Activated T-cell treated with anti-CD3 and anti-CD28 coated beads, Interleukin-2, amount 50 U/mL, for 48 hours (primary cell): ENCODE measurements around the gene SRGAP1.

ENCODE experiments used
- DNase-seq, 2 experiments: peaks; one replicate each; pipeline ENCODE4 v3.0.0-alpha.2; 2020

Gene SRGAP1

DNA sequence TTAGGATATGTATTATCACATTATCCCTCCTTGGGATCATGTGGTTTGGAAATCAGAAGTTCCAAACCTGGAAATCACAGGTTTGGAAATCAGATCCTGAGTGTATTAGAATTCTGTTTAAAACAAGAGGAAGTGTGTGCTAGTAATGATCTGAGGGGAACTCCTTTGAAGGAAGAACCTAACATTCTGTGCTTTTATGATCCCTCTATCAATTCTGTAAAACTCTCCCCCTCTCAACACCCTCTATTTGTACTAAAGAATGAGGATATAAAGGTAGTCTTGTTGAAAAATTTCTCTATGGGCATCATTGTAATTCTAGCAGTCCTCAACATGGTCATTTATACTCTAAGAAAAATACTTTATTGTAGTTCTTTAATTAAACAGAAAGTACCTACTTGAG is 97.4 kb downstream of the SRGAP1 start:
- DNase-seq = no peak

DNA sequence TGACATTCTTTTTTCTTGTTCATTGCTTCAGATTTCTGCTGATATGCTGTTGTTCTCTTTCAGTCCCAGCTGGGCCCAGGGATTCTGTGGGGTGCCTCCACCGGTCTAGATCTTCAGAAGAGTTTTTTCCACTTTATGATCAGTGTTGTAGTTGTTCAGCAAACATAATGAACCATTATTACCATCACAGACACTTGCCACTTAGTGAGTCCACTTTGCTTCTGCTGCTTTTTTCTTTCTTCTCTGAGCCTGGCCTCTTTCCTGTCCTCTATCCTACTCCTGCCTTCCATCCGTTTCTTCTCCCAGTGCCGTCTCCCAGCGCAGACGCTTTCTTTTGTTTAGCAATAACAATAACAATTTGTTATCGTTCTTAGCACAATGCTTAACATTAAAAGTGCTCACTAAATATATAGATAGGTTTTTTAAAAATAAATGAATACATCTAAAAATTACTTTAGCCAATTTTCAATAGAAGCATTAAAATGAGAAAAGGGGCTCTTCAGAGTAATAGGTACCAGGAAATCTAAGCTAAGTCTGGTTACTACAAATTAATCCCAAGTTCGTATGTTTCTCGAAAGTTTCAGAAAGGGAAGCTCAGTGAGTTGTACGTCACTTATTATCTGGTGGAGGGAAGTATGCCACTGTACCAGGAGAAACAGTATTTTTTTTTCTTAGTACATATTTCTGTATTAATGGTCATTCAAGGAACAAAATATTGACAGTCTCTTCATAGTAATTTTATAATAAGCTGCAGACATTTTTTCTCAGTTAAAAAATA is 98.2 kb downstream of the SRGAP1 start:
- DNase-seq = no peak

DNA sequence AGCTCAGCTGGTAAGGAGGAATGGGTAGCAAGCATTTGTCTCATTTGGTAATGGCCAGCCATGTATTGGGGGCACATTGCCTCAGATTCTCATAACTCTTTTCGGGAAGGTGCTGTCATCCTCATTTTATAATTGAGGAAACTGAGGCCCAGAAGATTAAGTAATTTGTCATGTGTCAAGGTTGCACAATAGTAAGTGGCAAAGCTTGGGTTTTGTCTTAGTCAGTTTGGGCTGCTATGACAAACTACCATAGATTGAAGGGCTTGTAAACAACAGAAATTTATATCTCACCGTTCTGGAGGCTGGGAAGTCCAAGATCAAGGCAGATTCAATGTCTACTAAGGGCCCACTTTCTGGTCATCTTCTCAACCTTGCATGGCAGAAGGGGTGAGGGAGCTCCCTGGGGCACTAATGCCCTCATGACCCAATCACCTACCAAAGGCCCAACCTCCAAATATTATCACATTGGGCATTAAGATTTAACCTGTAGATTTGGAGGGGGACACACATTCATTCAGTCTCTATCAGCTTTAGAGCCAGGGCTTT is 99.6 kb downstream of the SRGAP1 start:
- no peak for DNase-seq

DNA sequence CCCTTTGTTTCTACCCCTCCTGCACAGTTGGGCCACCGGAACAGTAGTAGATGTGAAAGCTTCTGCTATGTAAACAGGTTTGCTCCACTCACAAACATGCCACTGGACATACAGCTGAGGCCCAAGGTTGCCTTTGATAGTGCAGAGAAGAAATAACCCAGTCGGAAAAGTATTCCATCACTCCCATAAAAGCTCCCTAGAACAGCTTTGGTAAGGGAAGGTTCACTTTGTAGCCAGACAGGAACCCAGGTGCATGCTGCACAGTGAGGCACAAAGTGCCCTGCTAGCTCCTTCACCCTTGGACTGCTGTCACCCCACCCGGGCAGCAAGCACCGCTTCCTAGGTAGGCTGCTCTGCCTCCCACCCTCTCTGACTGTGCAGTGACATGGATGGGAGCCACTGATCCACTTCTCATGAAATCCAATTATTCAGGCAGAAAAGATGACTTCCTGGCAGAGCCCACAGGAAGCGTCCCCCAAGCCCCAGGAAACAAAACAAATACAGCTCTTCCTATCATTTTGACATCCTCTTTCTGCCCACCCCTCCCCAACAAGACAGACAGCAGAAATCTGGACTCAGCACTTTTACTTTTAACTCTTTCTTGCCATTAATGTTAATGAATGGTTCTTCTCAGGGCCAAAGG is 100.2 kb downstream of the SRGAP1 start:
- DNase-seq = no peak

DNA sequence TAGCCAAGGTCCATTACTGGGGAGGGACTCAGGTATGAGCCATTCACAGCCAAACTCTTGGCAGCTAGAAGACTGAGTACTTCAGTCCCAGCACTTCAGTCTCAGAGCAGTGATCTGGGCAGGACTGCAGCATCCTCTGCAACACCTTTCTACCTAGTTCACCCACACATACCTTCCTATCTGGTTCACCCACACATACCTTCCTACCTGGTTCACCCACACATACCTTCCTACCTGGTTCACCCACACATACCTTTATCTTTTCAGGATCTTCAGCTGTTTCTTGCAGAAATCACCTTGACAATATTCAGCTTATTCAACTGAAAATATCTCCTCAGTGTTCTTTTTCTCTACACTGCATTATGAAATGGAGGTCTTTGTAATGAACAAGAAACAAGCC is 101.3 kb downstream of the SRGAP1 start:
- no peak for DNase-seq

DNA sequence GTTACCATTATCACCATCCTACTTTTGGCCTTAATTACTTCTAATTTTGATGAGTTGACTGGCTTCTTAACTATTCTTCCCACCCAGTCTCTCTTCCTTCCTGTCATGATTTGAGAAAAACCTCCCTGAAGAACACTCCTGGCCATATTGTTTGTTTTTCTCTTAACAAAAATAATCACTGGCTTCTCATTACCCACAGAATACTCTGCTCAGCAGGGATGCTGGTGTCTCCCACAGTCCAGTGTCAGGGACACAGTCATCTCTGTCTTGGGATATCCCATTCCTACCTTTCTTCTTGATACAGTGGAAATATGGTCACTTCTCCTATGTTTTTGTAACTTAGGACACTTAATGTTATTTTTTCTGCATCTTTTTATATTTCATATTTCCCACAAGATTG is 103.7 kb downstream of the SRGAP1 start:
- DNase-seq = no peak

DNA sequence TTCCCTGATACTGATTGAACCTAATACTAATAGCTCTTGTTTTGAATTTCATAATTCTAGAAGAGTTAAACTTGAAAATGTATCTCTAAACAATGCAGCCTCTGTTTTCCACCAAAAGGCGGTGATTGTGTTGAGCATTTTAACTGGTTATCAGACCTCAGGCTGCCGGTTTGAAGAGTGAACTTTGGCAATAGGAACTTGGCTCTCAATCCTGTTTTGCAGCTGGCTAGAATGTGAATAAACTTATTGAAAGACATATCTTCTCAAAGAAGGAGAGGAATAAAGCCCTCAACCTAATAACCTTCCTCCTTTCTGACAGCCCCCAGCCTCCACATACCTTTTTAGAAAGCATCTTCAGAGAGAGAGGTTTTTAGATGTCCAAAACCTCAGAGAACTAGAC is 105.4 kb downstream of the SRGAP1 start:
- DNase-seq = no peak

DNA sequence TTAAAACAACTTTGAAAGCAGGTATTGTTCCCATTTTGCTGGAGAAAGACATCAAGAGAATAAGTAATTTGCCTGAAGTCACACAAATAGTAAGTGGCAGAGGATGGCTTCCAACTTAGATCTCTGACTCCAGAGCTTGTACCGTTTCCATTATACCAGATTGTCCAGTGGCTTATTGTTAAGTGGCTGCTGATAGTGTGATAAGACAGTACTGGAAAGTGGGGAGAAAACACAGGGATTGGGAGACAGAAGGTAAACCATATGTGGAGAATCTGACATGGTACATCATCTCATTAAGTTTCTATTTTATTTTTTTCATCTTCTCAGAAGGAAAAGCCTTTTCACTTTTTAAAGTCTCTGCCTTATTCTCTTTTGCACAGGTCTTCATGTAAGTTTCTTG is 108.5 kb downstream of the SRGAP1 start:
- no peak for DNase-seq

DNA sequence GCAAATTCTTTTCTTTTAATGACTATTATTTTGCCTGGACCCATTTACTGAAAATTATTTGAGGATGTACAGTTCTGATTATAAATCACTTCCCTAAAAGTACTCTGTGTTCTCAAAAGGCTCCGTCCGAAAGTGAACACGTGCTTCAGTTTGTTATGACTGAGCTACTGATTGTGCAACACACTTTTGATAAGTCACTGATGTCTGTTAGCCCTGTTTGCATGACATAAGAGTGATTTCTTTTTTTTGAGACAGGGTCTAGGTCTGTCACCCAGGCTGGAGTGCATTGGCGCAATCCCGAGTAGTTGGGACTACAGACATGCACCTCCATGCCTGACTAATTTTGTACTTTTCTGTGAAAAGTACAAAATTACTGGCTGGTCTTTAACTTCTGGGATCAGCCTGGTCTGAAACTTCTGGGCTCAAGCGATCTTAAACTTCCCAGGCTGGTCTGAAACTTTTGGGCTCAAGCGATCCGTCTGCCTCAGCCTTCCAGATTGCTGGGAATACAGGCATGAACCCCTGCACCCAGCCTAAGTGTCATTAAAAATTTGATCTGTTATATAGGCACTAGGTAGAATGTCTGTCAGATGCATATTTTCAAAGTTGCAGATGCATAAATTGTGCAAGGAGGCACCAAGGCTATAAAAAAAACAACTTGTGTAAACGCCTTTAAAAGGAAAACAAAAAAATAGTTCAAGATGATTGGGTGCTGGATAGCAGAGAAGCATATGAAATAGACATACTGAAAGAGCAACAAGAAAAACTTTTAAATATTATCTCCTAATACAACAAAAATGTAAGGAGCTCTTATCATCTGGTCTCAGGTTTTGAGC is 111.5 kb downstream of the SRGAP1 start:
- DNase-seq = no peak

DNA sequence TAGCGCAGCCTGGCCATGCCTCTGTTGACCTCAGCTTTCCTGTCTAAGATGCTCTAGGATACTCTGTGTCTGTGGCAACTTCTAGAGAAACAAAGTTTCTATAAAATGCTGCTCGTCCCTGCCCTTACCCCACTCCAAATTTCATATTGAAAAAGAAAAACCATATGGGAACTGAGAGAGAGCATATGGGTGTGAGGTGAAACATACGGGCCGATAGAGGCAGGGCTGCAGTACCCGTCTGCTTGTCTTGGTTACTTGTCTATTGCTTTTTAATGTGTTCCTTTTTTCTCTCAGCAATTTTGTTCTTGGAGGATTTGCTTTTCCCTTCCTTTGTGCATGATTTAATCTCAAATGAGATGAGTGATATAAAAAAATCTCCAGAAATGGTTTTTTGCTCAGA is 113.0 kb downstream of the SRGAP1 start:
- no peak for DNase-seq

DNA sequence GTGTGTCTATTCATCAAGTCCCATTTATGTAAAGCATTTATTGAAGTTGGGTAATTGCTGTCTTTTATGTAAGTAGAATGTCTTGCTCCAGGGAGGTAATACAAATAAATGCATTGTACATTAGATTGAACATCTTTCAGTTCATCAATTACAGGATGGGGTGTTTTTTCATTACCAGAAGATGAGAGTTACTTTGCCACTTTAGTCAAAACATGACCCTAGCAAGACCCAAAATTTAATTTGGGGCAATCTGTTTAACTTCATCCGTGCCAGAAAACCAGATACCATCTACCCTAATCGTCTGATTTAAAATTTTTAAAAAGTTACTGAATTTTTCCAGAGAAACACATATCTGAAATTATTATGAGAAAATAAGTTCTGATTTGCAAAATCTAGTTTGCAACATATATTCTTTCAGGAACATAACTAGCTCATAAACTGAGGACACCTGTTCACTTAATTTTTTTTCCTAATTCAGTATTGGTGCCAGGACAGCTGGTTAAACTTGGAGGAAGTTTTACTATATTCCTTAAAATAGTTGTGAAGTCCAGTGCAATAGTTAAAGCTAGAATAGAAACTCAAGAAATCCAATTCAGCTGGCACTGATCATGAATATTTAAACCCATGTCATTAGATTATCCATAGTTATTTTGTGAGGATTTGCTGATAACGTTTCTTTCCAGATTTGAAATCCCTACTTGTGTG is 114.5 kb downstream of the SRGAP1 start:
- DNase-seq = no peak

DNA sequence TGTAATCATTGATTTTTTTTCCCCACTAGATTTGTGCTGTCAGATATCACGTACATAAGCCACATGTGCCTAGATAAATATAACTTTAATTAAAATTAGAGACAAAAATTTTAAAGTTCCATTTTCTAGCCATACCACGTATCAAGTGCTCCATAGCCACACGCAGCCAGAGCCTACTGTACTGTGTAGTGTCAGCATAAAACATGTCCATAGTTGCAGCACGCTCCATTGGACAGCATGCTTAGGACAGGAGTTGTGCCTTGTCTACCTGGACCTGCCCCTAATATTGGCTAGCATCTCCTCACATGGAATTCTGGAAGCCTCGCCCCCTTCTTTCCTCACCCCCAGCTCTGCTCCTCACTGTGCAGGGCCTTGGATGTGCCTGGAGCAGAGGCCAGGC is 116.5 kb downstream of the SRGAP1 start:
- no peak for DNase-seq

DNA sequence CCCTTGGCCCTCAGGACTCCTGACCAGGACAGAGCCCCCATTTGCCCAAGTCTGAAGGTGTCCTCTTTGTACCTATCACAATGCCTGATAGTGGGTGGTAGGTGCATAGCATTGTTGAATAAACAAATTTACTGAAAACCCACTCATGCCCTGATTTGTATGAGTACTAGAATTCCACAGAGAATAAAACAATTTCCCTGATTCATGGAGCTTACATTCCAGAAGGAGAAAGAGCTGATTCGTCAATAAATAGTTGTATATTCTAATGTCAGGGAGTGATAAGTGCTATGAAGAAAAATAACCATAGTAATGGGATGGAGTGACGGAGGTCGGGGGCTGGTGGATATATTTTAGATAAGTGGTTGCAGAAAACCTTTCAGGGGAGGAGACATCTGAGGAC is 117.0 kb downstream of the SRGAP1 start:
- no peak for DNase-seq

DNA sequence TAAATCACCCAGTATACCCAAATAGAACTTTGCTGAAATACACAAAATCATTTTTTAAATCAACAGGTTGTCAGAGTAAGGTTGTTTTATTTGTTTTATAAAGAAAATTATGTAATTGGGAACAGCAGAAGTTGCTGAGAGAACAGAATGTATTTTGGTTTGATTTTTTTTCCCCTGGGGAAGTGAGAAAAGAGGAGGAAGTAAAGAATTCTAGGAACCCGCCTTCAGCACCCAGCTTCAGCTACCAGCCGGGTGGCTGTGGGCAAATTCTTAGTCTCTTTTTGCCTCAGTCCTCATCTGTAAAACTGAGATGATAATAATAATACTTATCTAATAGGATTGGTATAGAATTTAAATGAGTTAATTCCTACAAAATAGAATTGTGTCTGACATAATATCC is 119.4 kb downstream of the SRGAP1 start:
- DNase-seq = no peak

DNA sequence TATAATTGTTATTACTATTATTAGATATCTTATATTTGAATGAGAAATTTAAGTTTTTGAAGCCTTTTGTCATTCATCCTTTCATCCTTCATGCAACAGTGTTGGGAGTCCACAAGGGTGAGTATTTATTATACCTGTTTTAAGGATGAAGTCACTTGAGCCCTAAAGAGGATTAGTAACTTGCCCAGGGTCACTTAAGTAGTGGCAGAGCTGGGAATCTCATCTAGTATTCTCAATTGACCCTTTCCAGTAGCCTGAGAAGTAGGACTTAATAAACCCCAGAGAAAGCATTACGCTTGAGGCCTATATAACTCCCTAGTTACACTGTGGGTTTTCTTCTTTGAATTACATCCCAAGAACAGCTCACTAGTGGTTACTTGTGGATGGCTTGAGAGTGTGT is 119.8 kb downstream of the SRGAP1 start:
- DNase-seq = no peak

DNA sequence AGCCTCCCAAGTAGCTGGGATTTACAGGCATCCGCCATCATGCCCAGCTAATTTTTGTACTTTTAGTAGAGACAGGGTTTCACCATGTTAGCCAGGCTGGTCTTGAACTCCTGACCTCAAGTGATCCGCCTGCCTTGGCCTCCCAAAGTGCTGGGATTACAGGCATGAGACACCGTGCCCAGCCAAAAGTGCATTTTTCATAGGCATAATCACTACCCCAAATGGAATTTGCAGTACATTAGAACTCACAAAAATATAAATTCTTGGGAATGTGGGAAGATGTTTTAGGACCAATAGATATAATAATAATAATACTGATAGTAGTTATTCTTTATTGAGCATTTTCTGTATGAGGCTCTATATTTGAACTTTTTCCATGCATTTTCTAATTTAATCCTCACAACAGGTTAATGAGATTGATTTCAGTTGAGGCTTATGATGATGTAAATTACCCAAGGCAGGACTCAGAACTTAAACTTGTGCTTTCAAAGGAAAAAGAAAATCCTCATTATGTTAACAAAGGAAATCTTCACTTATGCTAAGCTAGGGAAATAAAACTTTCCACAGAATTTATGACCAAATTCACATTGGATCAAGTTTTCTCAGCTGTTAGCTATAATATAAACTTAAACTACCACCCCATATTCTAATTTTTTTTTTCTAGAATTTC is 121.6 kb downstream of the SRGAP1 start:
- DNase-seq = no peak

DNA sequence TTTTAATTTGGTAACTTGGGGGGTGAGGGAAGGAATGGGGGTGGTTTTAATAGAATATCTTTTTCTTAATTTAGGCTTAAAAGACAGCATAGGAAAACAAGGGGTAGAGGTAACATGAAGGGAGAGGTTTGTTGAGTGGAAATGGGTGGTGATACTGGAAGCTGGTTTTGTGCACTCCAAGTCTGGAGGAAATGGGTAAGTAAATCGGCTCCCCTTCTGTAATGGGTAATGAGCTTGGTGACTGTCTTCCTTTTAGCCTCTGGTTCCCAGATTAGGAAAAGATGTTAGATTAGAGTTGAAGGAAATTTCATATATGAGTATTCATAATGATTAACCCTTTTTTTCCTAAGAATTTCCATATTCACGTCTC is 122.1 kb downstream of the SRGAP1 start:
- no peak for DNase-seq

DNA sequence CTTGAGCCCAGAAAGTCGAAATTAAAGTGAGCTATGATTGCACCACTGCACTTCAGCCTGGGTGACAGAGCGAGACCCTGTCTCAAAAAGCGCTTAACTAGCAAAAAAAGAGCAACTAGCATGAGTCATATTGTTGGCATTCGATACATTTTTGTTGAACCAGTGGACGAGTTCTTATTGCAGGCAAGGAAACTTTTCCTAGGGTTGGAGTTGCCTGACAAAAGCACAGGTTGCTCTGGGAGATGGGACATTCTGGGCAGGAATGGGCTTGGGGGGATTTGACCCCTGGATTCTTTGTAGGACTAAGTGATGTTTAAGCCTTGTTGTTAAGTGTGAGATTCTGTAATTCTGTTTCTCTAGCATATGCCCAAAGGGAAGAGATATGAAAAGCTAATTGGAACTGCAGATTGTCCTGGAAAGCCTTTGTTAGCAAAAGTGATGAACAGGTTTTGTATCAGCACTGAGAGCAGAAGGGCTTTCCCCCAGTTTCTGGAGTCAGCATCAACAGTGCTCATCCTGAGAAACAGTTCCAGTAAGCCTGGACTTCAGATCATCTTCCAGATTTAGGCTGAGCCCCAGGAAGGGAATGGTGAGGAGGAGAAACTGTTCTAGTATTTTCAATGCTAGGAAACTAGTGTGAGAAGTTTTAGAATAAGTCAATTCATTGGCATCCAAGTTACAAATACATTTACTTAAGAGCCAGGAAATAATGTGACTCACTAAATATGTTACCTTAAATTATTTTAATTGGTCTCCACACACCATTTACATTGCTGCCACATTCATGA is 123.1 kb downstream of the SRGAP1 start:
- DNase-seq = no peak

DNA sequence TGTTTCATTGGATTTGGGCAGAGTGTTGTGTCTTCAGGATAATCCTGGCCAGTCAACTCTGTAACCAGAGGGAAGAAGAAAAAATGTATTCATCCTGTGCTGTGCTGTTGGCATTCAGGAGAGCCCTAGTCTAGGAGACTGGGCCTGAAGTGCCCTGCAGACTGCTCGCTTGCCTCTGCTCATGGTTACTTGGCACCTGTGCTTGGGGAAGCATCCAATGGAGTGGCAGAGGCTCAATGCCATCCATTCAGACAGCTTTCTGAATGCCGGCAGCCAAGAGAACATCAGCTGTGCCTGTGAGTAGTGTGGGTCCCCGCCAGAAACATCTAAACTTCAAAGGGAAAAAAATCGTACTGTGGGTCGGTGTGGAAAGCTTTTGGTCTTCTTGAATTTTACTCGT is 124.2 kb downstream of the SRGAP1 start:
- DNase-seq = no peak

DNA sequence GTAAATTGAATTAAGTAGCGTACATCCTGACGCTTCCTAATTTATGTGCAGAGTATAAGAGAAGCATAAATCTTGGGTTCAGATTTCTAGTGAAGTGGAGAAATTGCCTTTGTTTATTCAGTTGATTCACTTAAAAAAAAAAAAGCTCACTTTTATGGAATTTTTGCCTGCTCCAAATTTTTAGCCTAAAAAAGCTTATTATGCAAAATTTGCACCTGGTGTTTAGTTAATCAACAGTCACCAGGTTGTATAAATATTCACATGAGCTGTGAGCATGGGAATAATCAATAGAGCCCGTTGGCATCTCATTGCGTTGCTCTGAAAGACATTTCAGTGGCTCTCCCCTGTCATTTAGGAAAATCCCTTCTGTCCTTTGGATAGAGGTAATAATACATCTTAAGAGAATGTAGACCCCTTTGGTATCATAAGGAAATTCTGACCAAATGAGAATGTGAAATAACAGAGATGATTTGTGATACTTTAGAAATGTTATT is 132.4 kb downstream of the SRGAP1 start:
- DNase-seq = no peak

DNA sequence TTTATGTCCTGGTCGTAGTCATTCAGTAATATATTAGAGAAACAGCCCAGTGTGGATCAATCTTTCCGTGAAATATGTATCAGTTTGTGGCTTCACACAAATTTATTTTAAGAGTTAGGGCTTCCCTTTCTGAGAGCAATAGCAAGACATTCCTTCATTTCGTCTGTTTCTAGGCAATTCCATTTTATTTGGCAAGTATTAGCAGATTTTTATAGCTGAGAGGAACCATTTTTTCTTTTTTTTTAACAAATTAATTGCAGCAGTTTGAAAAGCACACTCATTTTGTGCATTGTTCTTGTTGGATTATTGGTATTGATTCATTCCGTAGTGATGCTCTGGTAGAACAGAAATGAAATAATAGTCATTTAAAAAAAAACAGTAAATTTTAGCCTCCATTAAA is 132.9 kb downstream of the SRGAP1 start:
- no peak for DNase-seq
